Prostate gland (tissue), 2 donors: ENCODE data around the gene SERPINB7.

Experiments used
- POLR2A ChIP-seq: fragments of 450-650 bp; IDR thresholded peaks from one replicate; pipeline ENCODE4 v1.6.1; 2016; ENCODE audit warnings: antibody characterized with exemption, mild to moderate bottlenecking
- TF ChIP-seq, protein P1 (sequence below), 4 experiments: fragments of 200-600 bp in 2 of 4; fragments of 450-650 bp in 2 of 4; sonication (generic) in 2 of 4; IDR thresholded peaks; 1 replicate in 3 of 4; 2 replicates in 1 of 4; pipeline ENCODE4 v1.5.1; 2016 to 2019; ENCODE audit warnings: antibody characterized with exemption in 4 of 4, mild to moderate bottlenecking in 2 of 4, moderate library complexity in 2 of 4

DNA sequence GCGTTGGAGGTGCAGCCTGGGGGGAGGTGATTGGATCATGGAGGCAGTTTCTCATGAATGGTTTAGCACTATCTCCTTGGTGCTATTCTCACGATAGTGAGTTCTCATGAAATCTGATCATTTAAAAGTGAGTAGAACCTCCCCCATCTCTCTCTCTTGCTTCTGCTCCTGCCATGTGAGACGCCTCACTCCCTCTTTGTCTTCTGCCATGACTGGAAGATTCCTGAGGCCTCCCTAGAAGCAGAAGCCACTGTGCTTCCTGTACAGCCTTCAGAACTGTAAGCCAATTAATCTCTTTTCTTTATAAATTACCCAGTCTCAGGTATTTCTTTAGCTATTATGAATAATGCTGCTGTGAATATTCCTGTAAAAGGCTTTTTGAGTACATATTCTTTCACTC is 52.9 kb downstream of the SERPINB7 start:
- TF ChIP-seq, protein P1, sequence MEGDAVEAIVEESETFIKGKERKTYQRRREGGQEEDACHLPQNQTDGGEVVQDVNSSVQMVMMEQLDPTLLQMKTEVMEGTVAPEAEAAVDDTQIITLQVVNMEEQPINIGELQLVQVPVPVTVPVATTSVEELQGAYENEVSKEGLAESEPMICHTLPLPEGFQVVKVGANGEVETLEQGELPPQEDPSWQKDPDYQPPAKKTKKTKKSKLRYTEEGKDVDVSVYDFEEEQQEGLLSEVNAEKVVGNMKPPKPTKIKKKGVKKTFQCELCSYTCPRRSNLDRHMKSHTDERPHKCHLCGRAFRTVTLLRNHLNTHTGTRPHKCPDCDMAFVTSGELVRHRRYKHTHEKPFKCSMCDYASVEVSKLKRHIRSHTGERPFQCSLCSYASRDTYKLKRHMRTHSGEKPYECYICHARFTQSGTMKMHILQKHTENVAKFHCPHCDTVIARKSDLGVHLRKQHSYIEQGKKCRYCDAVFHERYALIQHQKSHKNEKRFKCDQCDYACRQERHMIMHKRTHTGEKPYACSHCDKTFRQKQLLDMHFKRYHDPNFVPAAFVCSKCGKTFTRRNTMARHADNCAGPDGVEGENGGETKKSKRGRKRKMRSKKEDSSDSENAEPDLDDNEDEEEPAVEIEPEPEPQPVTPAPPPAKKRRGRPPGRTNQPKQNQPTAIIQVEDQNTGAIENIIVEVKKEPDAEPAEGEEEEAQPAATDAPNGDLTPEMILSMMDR (IDR thresholded peaks at IDR 0.05), result no peak
- TF ChIP-seq POLR2A, result no peak
